ENCODE results near the gene GABPB1.

The GABPB1 gene

DNA sequence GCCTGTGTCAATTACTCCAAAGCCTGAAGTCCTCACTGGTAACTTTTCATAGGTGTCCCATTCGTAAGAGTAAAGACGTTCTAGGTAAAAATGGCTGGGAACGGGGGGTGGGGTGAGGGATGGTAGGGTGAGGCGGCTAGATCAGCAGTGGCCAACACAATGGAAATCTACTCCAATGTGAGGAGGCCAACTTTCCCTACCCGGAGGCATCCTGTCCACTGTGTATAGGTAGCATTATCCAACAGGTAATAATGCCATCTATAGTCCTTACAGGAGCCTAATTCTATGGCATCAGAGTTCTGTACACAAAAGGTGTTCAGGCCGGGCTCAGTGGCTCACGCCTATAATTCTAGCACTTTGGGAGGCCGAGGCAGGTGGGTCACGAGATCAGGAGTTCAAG, 118.6 kb downstream of the GABPB1 start:
- DNase-seq, result no peak

DNA sequence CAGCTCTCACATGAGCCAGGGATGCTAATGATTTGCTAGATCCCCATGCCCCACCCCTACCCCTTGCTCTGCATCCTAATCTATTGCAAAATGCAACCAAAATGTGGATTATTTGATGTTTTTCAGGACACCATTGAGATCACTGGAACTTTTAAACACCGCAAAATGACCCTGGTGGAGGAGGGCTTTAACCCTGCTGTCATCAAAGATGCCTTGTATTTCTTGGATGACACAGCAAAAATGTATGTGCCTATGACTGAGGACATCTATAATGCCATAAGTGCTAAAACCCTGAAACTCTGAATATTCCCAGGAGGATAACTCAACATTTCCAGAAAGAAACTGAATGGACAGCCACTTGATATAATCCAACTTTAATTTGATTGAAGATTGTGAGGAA, 119.2 kb downstream of the GABPB1 start:
- peak; percentile 23 for DNase-seq

- DNase-seq, result no peak
Observed at GRCh38 chr15:50234764-50235163, 120.2 kb downstream of the GABPB1 start.

DNA sequence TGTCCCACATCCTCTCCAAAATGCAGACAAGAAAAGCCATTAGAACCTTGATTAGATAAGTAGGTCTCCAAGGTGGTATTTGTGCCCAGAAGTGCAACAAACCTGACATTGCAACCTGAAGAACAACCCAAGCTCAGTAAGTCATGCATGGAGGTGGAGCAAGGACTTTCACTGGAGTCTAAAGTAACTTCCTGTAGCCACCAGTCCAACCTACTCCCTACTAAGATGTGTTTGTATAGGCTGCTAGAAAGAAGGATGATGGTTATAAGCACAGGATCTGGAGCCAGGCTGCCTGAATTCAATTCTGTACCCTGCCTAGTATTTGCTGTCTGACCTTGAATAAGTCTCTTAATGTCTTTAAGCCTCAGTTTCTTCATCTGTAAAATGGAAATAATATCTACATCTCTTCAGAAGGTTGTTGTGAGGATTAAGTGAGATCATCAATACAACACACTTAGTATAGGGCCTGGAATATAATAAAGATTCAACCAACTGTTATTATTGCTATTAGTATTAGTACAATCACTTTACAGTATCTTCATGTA, 121.7 kb downstream of the GABPB1 start:
- DNase-seq, result no peak

DNA sequence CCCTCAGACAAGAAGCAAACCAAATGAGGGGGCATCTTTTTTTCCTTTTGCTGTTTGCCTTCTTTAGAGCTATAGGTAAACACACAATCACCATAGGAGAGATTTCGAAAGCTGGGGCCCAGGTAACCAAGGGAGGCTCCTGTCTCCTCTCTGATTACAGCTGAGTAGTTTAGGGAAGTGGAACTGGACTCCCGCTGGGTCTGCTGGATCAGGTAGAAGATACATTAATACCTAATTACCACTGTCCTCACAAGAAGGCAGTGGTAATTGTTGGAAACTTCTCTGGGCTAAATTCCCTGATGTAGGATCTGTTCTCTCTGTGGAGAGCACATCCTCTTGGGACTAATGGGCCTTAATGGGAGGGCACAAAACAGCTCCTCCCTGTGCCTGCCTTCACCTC, 122.2 kb downstream of the GABPB1 start:
- no peak for DNase-seq

DNA sequence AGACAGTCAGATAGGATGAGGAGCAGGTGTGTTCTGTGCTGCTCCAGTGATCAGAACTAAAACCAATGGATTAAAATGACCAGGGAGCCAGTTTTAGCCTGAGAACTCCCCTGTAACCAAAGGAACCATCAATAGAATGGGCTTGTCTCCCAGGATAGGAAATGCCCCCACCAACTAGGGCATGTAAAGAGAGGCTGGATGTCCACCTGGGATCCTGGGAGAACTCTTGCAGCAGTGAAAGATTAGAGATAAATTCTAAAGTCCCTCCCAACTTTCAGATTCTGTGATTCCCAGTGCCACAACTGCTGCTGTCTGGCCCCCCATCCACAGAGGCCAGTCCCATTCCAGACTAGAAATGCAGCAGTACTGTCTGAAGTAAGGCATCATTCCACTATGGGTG, 123.2 kb downstream of the GABPB1 start:
- no peak for DNase-seq

DNA sequence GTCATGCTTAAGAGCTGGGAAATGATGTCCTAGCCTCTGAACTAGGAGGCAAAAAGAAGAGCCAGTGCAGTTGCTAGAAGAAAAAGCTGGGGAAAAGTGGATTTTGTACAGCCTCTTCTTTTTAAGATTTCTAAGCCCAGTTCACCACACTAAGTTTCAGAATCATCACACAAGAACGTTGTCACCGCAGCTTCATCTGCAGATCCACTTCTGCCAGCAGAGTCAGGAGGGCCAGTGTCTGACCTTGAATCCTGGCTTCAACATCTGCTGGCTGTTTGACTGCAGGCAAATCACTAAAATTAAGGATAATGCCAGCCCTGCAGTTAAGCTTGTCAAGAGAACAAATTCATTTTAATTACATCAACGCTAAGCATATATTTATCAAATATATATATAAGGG, 125.7 kb downstream of the GABPB1 start:
- no peak for DNase-seq

DNA sequence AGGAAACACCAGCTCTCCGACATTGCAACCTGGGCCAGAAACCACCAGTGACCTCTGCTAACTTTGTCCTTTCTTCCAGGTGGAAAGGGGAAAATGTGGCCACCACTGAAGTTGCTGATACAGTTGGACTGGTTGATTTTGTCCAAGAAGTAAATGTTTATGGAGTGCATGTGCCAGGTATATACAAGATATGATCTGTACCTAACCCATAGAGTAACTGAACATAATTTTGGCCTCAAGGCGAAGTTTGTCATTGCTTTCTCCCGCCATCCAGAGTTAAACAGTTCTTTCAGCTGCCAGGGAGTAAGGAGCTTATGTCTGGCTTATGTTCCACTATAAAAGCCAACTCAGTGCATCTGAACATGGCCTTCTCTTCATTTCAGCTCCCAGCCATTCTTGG, 126.1 kb downstream of the GABPB1 start:
- DNase-seq, result no peak

GRCh38 chr15:50227076-50227475, 127.9 kb downstream of the GABPB1 start:
- peak; percentile 48 for DNase-seq

DNA sequence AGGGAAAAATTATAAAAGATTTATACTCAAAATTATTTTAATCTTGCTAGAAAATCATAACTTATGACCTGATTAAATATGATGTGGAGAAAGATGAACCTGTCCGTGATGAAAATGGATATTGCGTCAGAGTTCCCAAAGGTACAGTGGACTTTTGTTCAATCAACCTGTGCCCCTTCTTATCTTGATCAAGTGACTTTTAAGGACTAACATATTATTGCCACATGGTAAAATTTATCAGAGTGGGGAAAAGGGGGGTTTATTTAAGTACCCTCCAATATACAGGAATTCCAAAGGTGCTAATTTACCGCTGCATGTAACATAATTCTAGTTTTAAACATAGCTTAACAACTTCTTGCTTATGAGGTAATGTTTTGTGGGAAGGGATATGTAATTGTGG, 129.1 kb downstream of the GABPB1 start:
- DNase-seq, result no peak
